Mucosa of rectum (tissue), 2 donors: ENCODE results near the gene WDR90.

Source experiments
- H3K27ac ChIP-seq, 2 donors: one replicate each; pipeline ENCODE4 v1.7.0; 2013; ENCODE audit warnings: inconsistent platforms in 2 of 2, low read depth in 2 of 2, low read length in 2 of 2
- H3K27me3 ChIP-seq, 2 donors: one replicate each; pipeline ENCODE4 v1.7.0; 2013; ENCODE audit warnings: low read length in 2 of 2; ENCODE audit not compliant: control insufficient read depth in 2 of 2, insufficient read depth in 2 of 2
- H3K36me3 ChIP-seq, 2 donors: one replicate each; pipeline ENCODE4 v1.7.0; 2013; ENCODE audit warnings: low read length in 2 of 2; ENCODE audit not compliant: control insufficient read depth in 2 of 2, insufficient read depth in 2 of 2
- H3K4me1 ChIP-seq, 2 donors: one replicate each; pipeline ENCODE4 v1.7.0; 2013; ENCODE audit warnings: low read length in 2 of 2, mild to moderate bottlenecking in 1 of 2; ENCODE audit not compliant: control insufficient read depth in 2 of 2, insufficient read depth in 2 of 2
- H3K4me3 ChIP-seq, 2 donors: one replicate each; pipeline ENCODE4 v1.7.0; 2013; ENCODE audit warnings: low read length in 2 of 2
- H3K9ac ChIP-seq, 2 donors: one replicate each; pipeline ENCODE4 v1.7.0; 2013; ENCODE audit warnings: low read length in 2 of 2, low read depth in 1 of 2, mild to moderate bottlenecking in 1 of 2
- H3K9me3 ChIP-seq, 2 donors: one replicate each; pipeline ENCODE4 v1.7.0; 2013; ENCODE audit warnings: low read length in 2 of 2; ENCODE audit not compliant: control insufficient read depth in 2 of 2
- donor health status: healthy.
- donor health status: Normal muscosa, but diverticular disease.

WDR90 gene

DNA sequence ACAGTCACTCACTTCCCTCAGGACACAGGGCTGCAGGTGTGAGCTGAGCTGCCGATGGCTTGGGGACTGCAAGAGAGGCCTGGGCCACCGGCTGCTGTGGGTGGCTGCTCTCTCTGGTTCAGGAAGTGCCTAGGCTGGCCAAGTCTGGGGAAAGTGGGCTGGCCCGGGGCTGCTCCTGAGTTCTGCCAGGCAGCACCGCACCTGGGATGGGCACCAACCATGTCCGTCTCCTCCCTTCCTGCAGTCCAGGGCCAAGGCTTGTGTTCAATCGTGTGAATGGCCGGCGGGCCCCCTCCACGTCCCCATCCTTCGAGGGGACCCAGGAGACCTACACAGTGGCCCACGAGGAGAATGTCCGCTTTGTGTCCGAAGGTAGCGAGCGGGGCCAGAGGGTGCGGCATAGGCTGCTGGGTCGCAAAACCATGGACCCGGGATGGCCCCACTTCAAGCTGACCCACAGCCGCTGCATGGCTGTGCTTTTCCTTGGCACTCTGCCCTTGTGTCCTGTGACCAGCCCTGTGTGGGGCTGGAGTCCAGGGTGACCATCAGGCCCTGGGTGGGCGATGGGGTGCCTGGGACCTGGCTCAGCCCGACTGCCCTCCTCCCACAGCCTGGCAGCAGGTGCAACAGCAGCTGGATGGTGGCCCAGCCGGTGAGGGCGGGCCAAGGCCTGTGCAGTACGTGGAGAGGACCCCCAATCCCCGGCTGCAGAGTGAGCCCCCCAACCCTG is 1.8 kb upstream of the WDR90 start:
- Histone ChIP-seq H3K27ac (peak overlapping the region; percentile 94 to 95), H3K9me3 (no peaks in the 10 kb centered on the region), H3K4me1 (peaks cover 58 to 70% of the 10 kb centered on the region in 2 donors), H3K4me3 (peak overlapping the region; percentile 20 to 45), H3K9ac (peak overlapping the region; percentile 60 to 72), H3K36me3 (no peaks in the 10 kb centered on the region), H3K27me3 (no peaks in the 10 kb centered on the region)

DNA sequence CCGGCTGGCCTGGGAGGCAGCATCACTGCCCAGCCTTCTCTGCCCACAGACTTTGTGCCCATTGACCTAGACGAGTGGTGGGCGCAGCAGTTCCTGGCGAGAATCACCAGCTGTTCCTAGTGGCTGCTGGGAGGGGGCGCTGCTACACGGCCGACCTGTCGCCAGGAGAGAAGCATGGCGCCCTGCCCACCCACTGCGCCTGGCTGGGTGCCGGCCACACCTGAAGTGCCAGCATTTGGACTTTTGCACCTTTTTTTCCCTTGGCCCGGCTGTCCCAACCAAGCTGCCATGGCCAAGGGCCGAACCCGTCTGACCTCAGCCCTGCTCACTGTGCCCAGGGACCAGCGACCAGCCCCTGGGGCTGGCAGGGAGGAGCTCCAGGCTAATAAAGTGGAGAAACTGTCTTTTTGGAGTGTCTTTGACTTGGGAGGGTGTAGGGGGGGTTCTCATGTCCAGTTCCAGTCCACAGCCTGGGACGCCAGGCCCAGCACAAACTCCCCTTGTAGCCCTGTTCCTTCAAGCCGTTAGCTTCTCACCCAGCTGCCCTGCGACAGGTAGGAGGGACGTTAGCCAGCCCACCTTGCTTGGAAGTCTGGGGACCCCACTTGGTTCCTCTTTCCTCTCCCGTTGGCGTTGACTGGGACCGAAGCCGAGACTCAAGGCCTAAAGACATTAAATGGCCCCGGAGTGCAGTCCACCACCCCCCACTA is 939 bp upstream of the WDR90 start:
- H3K27ac ChIP-seq: peak overlapping the region; percentile 94 to 95
- H3K4me3 ChIP-seq: peak overlapping the region; percentile 64 to 72
- H3K9me3 ChIP-seq: no peaks in the 10 kb centered on the region
- no peaks in the 10 kb centered on the region for H3K36me3 ChIP-seq
- H3K9ac ChIP-seq: peak overlapping the region; percentile 72 to 73
- H3K4me1 ChIP-seq: peaks cover 50 to 61% of the 10 kb centered on the region in 2 donors
- no peaks in the 10 kb centered on the region for H3K27me3 ChIP-seq

DNA sequence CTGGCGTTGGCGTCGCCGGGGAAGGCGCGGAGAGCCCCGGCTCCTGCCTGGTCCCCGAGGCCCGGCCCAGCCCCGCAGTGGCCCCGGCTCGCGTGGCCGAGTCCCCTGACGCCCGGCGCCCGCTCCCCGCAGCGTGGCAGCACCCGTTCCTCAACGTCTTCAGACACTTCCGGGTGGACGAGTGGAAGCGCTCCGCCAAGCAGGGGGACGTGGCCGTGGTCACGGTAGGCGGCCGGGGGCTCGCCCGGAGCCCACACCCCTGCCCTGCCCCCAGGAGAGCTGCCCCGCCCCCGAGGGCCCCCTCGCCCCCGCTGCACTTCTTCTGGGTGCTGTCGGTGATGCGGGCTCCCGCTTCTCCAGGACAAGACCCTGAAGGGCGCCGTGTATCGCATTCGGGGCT is 466 bp downstream of the WDR90 start:
- Histone ChIP-seq H3K4me3 (peak overlapping the region; percentile 64 to 72), H3K36me3 (no peaks in the 10 kb centered on the region), H3K27me3 (no peaks in the 10 kb centered on the region), H3K9ac (peak overlapping the region in 1 of 2 donors; percentile 72), H3K27ac (peak overlapping the region in 1 of 2 donors; percentile 94), H3K9me3 (no peaks in the 10 kb centered on the region), H3K4me1 (peaks cover 41 to 48% of the 10 kb centered on the region in 2 donors)

DNA sequence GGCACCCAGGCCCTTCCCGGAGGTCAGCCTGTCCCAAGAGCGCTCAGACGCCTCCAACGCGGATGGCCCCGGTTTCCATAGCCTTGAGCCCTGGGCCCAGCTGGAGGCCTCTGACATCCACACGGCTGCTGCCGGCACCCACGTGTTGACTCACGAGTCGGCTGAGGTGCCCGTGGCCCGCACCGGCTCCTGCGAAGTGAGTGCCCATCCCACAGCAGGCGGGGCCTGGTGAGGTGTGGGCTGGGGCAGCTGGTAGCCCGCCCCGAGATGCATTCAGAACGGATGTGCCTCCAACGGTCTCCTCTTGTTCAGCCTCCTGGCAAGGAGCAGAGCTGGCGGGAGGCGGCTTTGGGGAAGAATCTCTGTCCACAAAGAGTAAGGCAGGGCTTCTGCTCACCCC is 2.7 kb downstream of the WDR90 start:
- Histone ChIP-seq H3K9me3 (no peaks in the 10 kb centered on the region), H3K9ac (no peak overlapping the region), H3K4me1 (peaks cover 24 to 30% of the 10 kb centered on the region in 2 donors), H3K4me3 (no peak overlapping the region), H3K27ac (no peak overlapping the region), H3K36me3 (no peaks in the 10 kb centered on the region), H3K27me3 (no peaks in the 10 kb centered on the region)

DNA sequence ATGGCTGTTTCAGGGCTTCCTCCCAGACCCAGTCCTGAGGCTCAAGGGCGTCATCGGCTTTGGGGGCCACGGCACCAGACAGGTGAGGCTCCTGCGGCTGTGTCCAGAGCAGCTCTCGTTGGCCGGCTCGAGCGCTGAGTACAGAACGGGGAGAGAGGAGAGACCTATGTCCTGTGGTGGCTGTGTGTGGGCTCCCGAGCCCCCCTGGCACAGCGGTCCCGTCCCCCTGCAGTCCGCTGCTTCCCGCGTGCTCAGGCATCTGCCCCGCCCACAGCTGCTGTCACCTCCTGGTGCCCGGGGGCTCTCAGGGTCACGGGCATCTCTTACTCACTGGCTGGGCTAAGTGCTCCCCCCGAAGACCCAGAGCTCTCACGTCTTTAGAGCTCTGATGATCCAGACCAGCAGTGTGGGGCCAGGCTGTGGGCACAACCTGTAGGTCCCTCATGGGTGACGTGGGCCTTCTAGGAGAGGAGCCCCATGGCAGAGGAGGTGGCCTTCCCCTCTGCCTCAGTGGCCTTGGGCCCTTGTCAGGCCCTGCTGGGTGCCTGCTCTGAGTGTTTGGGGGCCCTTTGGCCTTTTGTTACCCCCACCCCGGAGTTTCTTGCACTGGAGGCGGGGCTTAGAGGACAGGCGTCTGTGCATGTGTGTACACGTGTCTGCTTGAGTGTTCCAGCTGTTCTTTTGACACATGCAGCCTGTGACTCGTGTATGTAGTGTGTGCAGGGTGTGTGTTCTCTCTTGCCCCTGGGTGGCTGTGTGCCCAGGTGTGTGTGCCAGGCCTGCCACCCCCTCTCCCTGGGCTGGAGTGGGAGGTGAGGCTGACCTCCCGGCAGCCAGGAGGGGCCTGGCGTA is 3.5 kb downstream of the WDR90 start:
- peaks cover 16 to 22% of the 10 kb centered on the region in 2 donors for H3K4me1 ChIP-seq
- H3K27ac ChIP-seq: no peak overlapping the region
- no peaks in the 10 kb centered on the region for H3K9me3 ChIP-seq
- no peak overlapping the region for H3K9ac ChIP-seq
- H3K36me3 ChIP-seq: no peaks in the 10 kb centered on the region
- H3K27me3 ChIP-seq: no peaks in the 10 kb centered on the region
- H3K4me3 ChIP-seq: no peak overlapping the region

DNA sequence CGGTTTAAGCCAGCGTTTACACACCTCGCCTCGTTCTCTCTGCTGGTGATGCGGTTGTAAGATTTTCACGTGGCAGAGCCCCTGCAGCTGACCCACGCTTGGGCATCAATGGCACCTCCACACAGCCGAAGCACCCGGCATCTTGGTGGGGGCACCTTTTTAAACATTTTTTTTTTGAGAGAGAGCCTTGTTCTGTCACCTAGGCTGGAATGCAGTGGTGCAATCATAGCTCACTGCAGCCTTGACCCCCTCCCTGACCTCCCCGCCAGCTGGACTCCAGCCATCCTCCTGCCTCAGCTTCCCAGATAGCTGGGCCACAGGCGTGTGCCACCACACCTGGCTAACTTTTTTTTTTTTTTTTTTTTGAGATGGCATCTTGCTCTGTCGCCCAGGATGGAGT is 4.9 kb downstream of the WDR90 start:
- Histone ChIP-seq H3K9me3 (no peaks in the 10 kb centered on the region), H3K27me3 (no peaks in the 10 kb centered on the region), H3K4me1 (peaks cover 4 to 8% of the 10 kb centered on the region in 2 donors), H3K4me3 (no peak overlapping the region), H3K9ac (no peak overlapping the region), H3K27ac (no peak overlapping the region), H3K36me3 (peaks cover 1 to 2% of the 10 kb centered on the region in 2 donors)

DNA sequence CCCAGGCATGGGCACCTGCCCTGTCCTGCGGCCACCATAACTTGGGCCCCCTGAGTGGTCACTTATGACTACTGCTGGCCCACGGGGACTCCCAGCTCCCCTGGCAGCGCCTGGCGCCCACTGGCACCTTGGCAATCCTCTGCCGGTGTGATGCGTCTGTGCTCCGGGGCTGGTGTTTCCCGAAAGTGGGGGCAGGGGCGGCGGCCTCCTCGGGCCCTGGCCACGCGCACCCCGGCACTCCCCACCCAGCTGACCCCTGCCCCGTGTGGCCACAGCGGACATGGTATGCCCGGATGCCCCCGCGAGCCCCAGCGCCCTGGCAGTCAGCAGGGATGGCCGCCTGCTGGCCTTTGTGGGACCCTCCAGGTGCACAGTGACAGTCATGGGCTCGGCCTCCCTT is 8.3 kb downstream of the WDR90 start:
- Histone ChIP-seq H3K9me3 (no peaks in the 10 kb centered on the region), H3K4me3 (no peak overlapping the region), H3K27me3 (no peaks in the 10 kb centered on the region), H3K27ac (no peak overlapping the region), H3K9ac (no peak overlapping the region), H3K36me3 (peaks cover 1 to 2% of the 10 kb centered on the region in 2 donors), H3K4me1 (peaks cover 9% of the 10 kb centered on the region in 2 donors)

DNA sequence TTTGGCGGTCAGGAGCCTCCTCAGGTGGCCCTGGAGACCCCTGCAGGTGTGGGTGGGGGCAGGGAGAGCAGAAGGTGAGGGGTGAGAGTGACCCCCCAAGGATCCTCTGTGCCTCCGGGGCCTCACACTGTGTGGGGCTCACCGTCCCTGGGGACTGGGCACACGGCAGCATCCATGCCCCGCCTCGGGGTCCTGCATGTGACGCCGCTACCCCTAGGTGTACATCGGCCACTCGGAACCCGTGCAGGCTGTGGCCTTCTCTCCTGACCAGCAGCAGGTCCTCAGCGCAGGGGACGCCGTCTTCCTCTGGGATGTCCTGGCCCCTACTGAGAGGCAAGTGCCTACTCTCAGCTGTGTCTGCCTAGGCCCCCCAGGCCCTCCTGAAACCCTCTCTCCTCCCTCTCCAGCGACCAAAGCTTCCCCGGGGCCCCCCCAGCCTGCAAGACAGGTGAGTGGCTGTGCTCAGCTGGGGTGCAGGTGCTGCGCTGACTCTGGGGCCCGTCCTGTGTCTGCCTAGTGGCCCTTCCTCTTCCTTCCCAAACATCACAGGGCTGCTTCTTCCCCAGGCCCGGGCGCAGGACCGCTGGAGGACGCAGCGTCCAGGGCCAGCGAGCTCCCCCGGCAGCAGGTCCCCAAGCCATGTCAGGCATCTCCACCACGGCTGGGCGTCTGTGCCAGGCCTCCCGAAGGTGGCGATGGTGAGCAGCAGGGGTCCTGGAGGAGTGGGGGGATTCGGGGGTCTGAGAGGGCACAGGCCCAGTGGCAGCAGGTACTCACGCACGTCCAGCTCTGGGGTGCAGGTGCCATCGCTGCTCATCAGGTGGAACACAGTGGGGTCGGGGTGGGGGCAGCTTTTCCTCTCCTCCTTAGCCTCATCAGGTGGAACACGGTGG is 9.8 kb downstream of the WDR90 start:
- Histone ChIP-seq H3K4me3 (no peak overlapping the region), H3K4me1 (peaks cover 9% of the 10 kb centered on the region in 2 donors), H3K27ac (no peak overlapping the region), H3K27me3 (no peaks in the 10 kb centered on the region), H3K9ac (no peak overlapping the region), H3K9me3 (no peaks in the 10 kb centered on the region), H3K36me3 (peaks cover 1 to 2% of the 10 kb centered on the region in 2 donors)

DNA sequence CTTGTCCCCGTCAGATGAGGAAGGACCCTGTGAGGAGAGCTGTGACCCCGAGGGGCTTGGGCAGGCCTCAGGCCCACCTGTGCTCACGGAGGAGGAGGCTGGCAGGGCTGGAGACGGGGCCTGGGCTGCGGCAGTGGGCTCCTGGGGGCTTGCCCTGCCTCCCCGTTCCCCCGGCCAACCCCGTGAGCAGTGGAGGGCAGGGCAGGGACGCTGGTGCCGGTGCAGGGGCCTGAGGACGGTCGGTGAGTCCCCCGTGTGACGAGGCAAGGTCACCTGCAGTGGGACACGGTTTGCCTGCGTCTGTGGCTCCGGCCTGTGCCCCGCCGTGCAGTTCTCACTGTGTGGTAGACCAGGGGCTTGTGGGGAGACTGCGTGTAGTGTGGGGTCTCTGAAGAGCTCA is 10.5 kb downstream of the WDR90 start:
- Histone ChIP-seq H3K9ac (no peak overlapping the region), H3K4me3 (no peak overlapping the region), H3K36me3 (peaks cover 1 to 2% of the 10 kb centered on the region in 2 donors), H3K9me3 (no peaks in the 10 kb centered on the region), H3K27ac (no peak overlapping the region), H3K4me1 (peaks cover 9% of the 10 kb centered on the region in 2 donors), H3K27me3 (no peaks in the 10 kb centered on the region)
